Fibroblast of upper back skin (primary cell): ENCODE measurements around the gene USF1.
"Not testable (repeated sequence)": the region's sequence is repeated elsewhere in the genome, so short reads cannot be mapped to it uniquely, and the experiment has no call there.

Source experiments
- DNase-seq: peaks from one replicate; pipeline ENCODE4 v3.0.0-alpha.2; 2013

Gene USF1

GRCh38 chr1:161076410-161076809 lies 30.6 kb upstream of the USF1 start:
- no peak for DNase-seq

GRCh38 chr1:161074676-161075368 lies 29.0 kb upstream of the USF1 start:
- DNase-seq, result no peak

GRCh38 chr1:161073474-161074121 lies 27.8 kb upstream of the USF1 start:
- no peak for DNase-seq

GRCh38 chr1:161072751-161073449 lies 27.1 kb upstream of the USF1 start:
- no peak for DNase-seq

GRCh38 chr1:161071886-161072371 lies 26.2 kb upstream of the USF1 start:
- DNase-seq, result peak; percentile 49

GRCh38 chr1:161070761-161071160 lies 25.0 kb upstream of the USF1 start:
- no peak for DNase-seq

- DNase-seq, result no peak
Observed at GRCh38 chr1:161069731-161070270, 24.0 kb upstream of the USF1 start, which contains the start of gene ARHGAP30. Gene ARHGAP30 (minus strand): TSS chr1:161069891. CDS start chr1:161069624, 267 bp downstream.

- DNase-seq, result no peak
Observed at GRCh38 chr1:161069241-161069640, 23.5 kb upstream of the USF1 start.

GRCh38 chr1:161068306-161069234 lies 22.8 kb upstream of the USF1 start:
- DNase-seq, result no peak

- no peak for DNase-seq
Observed at GRCh38 chr1:161066694-161067093, 20.9 kb upstream of the USF1 start.

GRCh38 chr1:161065681-161066080 lies 19.9 kb upstream of the USF1 start:
- DNase-seq, result not testable (repeated sequence)

GRCh38 chr1:161063936-161064335 lies 18.2 kb upstream of the USF1 start:
- DNase-seq, result not testable (repeated sequence)

GRCh38 chr1:161061419-161061818 lies 15.6 kb upstream of the USF1 start:
- no peak for DNase-seq

- DNase-seq, result no peak
Observed at GRCh38 chr1:161059293-161059692, 13.5 kb upstream of the USF1 start.

GRCh38 chr1:161054805-161055204 lies 9.0 kb upstream of the USF1 start:
- DNase-seq, result no peak

GRCh38 chr1:161054232-161054631 lies 8.5 kb upstream of the USF1 start:
- no peak for DNase-seq

- no peak for DNase-seq
Observed at GRCh38 chr1:161052899-161053298, 7.1 kb upstream of the USF1 start.

- no peak for DNase-seq
Observed at GRCh38 chr1:161051219-161051618, 5.4 kb upstream of the USF1 start.

- no peak for DNase-seq
Observed at GRCh38 chr1:161048949-161049722, 3.4 kb upstream of the USF1 start.

GRCh38 chr1:161047436-161048420 lies 2.0 kb upstream of the USF1 start:
- no peak for DNase-seq
